Forelimb muscle (tissue), 1 donor: ENCODE results near the gene CRABP1. TPM values are rescaled to one million over a fixed set of nuclear protein-coding genes. Genes with fewer than 3 reads are reported as not detected.

Experiments
- DNase-seq: peaks from one replicate; pipeline ENCODE4 v3.0.0-alpha.2; 2013; ENCODE audit warnings: low read depth
- polyA plus RNA-seq: library from polyadenylated mRNA; unstranded; fragments of 120-200 nt; gene quantifications from one replicate; pipeline ENCODE4 v1.2.1, GENCODE V29; 2013; ENCODE audit not compliant: insufficient read length

Gene CRABP1
- 29.2 TPM for polyA plus RNA-seq

- no peak for DNase-seq
These were observed at the start of gene CRABP1 for GRCh38 chr15:78340231-78341056. TSS of gene CRABP1 (plus strand) at chr15:78340353. CDS start at chr15:78340429, 76 bp downstream.

GRCh38 chr15:78291052-78291451 is 49.1 kb upstream of the CRABP1 start:
- DNase-seq = no peak

GRCh38 chr15:78291698-78292097 is 48.5 kb upstream of the CRABP1 start:
- DNase-seq = no peak

GRCh38 chr15:78292219-78292618 is 47.9 kb upstream of the CRABP1 start:
- DNase-seq = no peak

- DNase-seq = peak; percentile 86
These were observed 40.8 kb upstream of the CRABP1 start, which contains the start of gene SKIC8 for GRCh38 chr15:78299101-78299930. TSS of gene SKIC8 (minus strand) at chr15:78299609. CDS start at chr15:78295686, 3,923 bp downstream.

- no peak for DNase-seq
These were observed 38.8 kb upstream of the CRABP1 start for GRCh38 chr15:78301326-78301725.

- DNase-seq = no peak
These were observed 38.3 kb upstream of the CRABP1 start for GRCh38 chr15:78301828-78302227.

- no peak for DNase-seq
These were observed 37.4 kb upstream of the CRABP1 start for GRCh38 chr15:78302579-78303312.

- DNase-seq = no peak
These were observed 35.7 kb upstream of the CRABP1 start for GRCh38 chr15:78304216-78305066.

- no peak for DNase-seq
These were observed 33.9 kb upstream of the CRABP1 start for GRCh38 chr15:78306176-78306774.

- no peak for DNase-seq
These were observed 32.2 kb upstream of the CRABP1 start for GRCh38 chr15:78307976-78308375.

GRCh38 chr15:78308422-78309032 is 31.6 kb upstream of the CRABP1 start:
- no peak for DNase-seq

- DNase-seq = no peak
These were observed 28.9 kb upstream of the CRABP1 start for GRCh38 chr15:78311292-78311691.

- no peak for DNase-seq
These were observed 27.6 kb upstream of the CRABP1 start for GRCh38 chr15:78312536-78312935.

- DNase-seq = no peak
These were observed 27.2 kb upstream of the CRABP1 start for GRCh38 chr15:78312957-78313356.

- no peak for DNase-seq
These were observed 26.8 kb upstream of the CRABP1 start for GRCh38 chr15:78313383-78313782.

GRCh38 chr15:78314181-78314581 is 26.0 kb upstream of the CRABP1 start:
- no peak for DNase-seq

GRCh38 chr15:78315686-78316282 is 24.4 kb upstream of the CRABP1 start:
- DNase-seq = no peak

GRCh38 chr15:78316283-78317083 is 23.7 kb upstream of the CRABP1 start:
- DNase-seq = no peak
